Measurements from ENCODE around the gene BPIFB6.
A peak's percentile ranks its signal among the peaks of the same experiment; 100 is the strongest.

BPIFB6 gene

GRCh38 chr20:33074675-33075074 lies 43.2 kb downstream of the BPIFB6 start:
- no peak for TF ChIP-seq CTCF (conservative IDR thresholded peaks at IDR 0.05; ENCODE audit: low read length)
- DNase-seq (ENCODE audit: low read depth): no peak
- no peak overlapping the region for H3K4me3 ChIP-seq (ENCODE audit: low read length)

- no peak for DNase-seq (ENCODE audit: low read depth)
- no peak overlapping the region for H3K4me3 ChIP-seq (ENCODE audit: low read length)
- TF ChIP-seq CTCF (conservative IDR thresholded peaks at IDR 0.05; ENCODE audit: low read length): no peak
Measured at GRCh38 chr20:33075281-33075680, 43.8 kb downstream of the BPIFB6 start.

GRCh38 chr20:33076662-33077372 lies 45.4 kb downstream of the BPIFB6 start:
- no peak for DNase-seq (ENCODE audit: low read depth)
- no peak overlapping the region for H3K4me3 ChIP-seq (ENCODE audit: low read length)
- peak; percentile 29 for TF ChIP-seq CTCF (conservative IDR thresholded peaks at IDR 0.05; ENCODE audit: low read length)

GRCh38 chr20:33079259-33079658 lies 47.8 kb downstream of the BPIFB6 start, which contains the start of gene BPIFB4:
Gene BPIFB4, plus strand, starts transcription at chr20:33079643. Its CDS starts 1,884 bp downstream, at chr20:33081527.
- peak; percentile 81 for DNase-seq (ENCODE audit: low read depth)
- H3K4me3 ChIP-seq (ENCODE audit: low read length): no peak within 1 kb of the TSS
- no peak for TF ChIP-seq CTCF (conservative IDR thresholded peaks at IDR 0.05; ENCODE audit: low read length)

GRCh38 chr20:33081411-33082154 lies 50.1 kb downstream of the BPIFB6 start:
- DNase-seq (ENCODE audit: low read depth): no peak
- no peak for TF ChIP-seq CTCF (conservative IDR thresholded peaks at IDR 0.05; ENCODE audit: low read length)
- no peak overlapping the region for H3K4me3 ChIP-seq (ENCODE audit: low read length)

- no peak for TF ChIP-seq CTCF (conservative IDR thresholded peaks at IDR 0.05; ENCODE audit: low read length)
- no peak overlapping the region for H3K4me3 ChIP-seq (ENCODE audit: low read length)
- DNase-seq (ENCODE audit: low read depth): no peak
Measured at GRCh38 chr20:33082546-33082945, 51.1 kb downstream of the BPIFB6 start.
